HepG2 (cell line): ENCODE data around the gene B4GALT3. TPM values are rescaled to one million over a fixed set of nuclear protein-coding genes. Genes with fewer than 3 reads are reported as not detected.

Source experiments
- AKAP8 ChIP-seq: sonication (generic); formaldehyde crosslinking; IDR thresholded peaks from 2 replicates; pipeline ENCODE4 v1.5.1; 2020; ENCODE audit warnings: mild to moderate bottlenecking, missing genetic modification reagents
- EED ChIP-seq: sonication (generic); formaldehyde crosslinking; IDR thresholded peaks from 2 replicates; pipeline ENCODE4 v1.5.0; 2020; ENCODE audit warnings: mild to moderate bottlenecking, missing genetic modification reagents
- HES4 ChIP-seq: sonication (generic); formaldehyde crosslinking; IDR thresholded peaks from 2 replicates; pipeline ENCODE4 v1.9.0; 2021; ENCODE audit warnings: mild to moderate bottlenecking, missing genetic modification reagents, borderline replicate concordance
- HNRNPUL1 ChIP-seq: fragments of 200-400 bp; formaldehyde crosslinking; IDR thresholded peaks from 2 replicates; pipeline ENCODE4 v1.6.1; 2017; ENCODE audit warnings: low read depth, mild to moderate bottlenecking, low read length, moderate library complexity
- ISX ChIP-seq: sonication (generic); formaldehyde crosslinking; conservative IDR thresholded peaks from 2 replicates; pipeline ENCODE4 v1.5.0; 2020; ENCODE audit warnings: missing genetic modification reagents
- KDM3A ChIP-seq: IDR thresholded peaks from 2 replicates; pipeline ENCODE4 v1.6.1; 2018; ENCODE audit warnings: low read depth, missing compliant biosample characterization
- MXD4 ChIP-seq: IDR thresholded peaks from 2 replicates; pipeline ENCODE4 v1.6.1; 2016; ENCODE audit warnings: mild to moderate bottlenecking, missing biosample characterization, missing genetic modification reagents
- MYC ChIP-seq: sonication (generic); formaldehyde crosslinking; IDR thresholded peaks from 2 replicates; pipeline ENCODE4 v1.9.0; 2021; ENCODE audit warnings: missing genetic modification reagents, borderline replicate concordance
- POLR2G ChIP-seq: fragments of 200-400 bp; formaldehyde crosslinking; IDR thresholded peaks from 2 replicates; pipeline ENCODE4 v1.6.1; 2018; ENCODE audit warnings: mild to moderate bottlenecking, low read depth, low read length, moderate library complexity
- SIX4 ChIP-seq: sonication (generic); formaldehyde crosslinking; IDR thresholded peaks from 2 replicates; pipeline ENCODE4 v1.4.0; 2020; ENCODE audit warnings: missing genetic modification reagents
- SOX13 ChIP-seq, 3 experiments: fragments of 450-650 bp in 1 of 3; sonication (generic) in 1 of 3; formaldehyde crosslinking in 1 of 3; IDR thresholded peaks in 2 of 3; conservative IDR thresholded peaks in 1 of 3; 2 replicates each; pipeline versions ENCODE4 v1.5.0 to v1.6.1; 2016 to 2020; ENCODE audit warnings: antibody characterized with exemption in 1 of 3, mild to moderate bottlenecking in 1 of 3, missing compliant biosample characterization in 1 of 3, missing genetic modification reagents in 1 of 3, moderate library complexity in 1 of 3
- XRCC5 ChIP-seq: fragments of 200-400 bp; formaldehyde crosslinking; optimal IDR thresholded peaks from 2 replicates; pipeline ENCODE3; 2017; ENCODE audit warnings: mild to moderate bottlenecking, low read length
- YEATS4 ChIP-seq: sonication (generic); formaldehyde crosslinking; IDR thresholded peaks from 2 replicates; pipeline ENCODE4 v1.4.0; 2020; ENCODE audit warnings: missing genetic modification reagents, borderline replicate concordance
- ZNF142 ChIP-seq: sonication (generic); formaldehyde crosslinking; IDR thresholded peaks from 2 replicates; pipeline ENCODE4 v1.4.0; 2020; ENCODE audit warnings: missing genetic modification reagents
- ZNF616 ChIP-seq: sonication (generic); formaldehyde crosslinking; IDR thresholded peaks from 2 replicates; pipeline ENCODE4 v1.5.0; 2020; ENCODE audit warnings: low read depth, mild to moderate bottlenecking, missing genetic modification reagents
- ZNF766 ChIP-seq: sonication (generic); formaldehyde crosslinking; IDR thresholded peaks from 2 replicates; pipeline ENCODE4 v1.5.0; 2020; ENCODE audit warnings: missing genetic modification reagents, borderline replicate concordance
- ZNF839 ChIP-seq: sonication (generic); formaldehyde crosslinking; IDR thresholded peaks from 2 replicates; pipeline ENCODE4 v1.4.0; 2020; ENCODE audit warnings: missing genetic modification reagents, mild to moderate bottlenecking, borderline replicate concordance
- ZNF878 ChIP-seq: sonication (generic); formaldehyde crosslinking; IDR thresholded peaks from 2 replicates; pipeline ENCODE4 v1.8.1; 2023; ENCODE audit warnings: mild to moderate bottlenecking, missing genetic modification reagents, moderate library complexity
- polyA plus RNA-seq, 8 experiments: library from polyadenylated mRNA; depleted of rRNA in 3 of 8; stranded (reverse) in 7 of 8; unstranded in 1 of 8; fragments of >200 nt; fragmentation: Illumina TruSeq in 4 of 8; extraction: Trizol in 4 of 8; gene quantifications; 2 replicates each; pipeline versions ENCODE4 v1.2.1 to v1.2.3, GENCODE V29; 2011 to 2016; ENCODE audit warnings: low read depth in 4 of 8, missing spikeins in 1 of 8, mixed read lengths in 1 of 8; ENCODE audit not compliant: insufficient read depth in 1 of 8
- total RNA-seq, 5 experiments: library from RNA; depleted of rRNA; stranded (reverse); fragments of >200 nt; fragmentation: Illumina TruSeq; extraction: Trizol; gene quantifications; 2 replicates each; pipeline ENCODE4 v1.2.3, GENCODE V29; 2016; ENCODE audit warnings: low read depth in 1 of 5

The B4GALT3 gene
- total and polyA plus RNA-seq, 2 of the 13 experiments (the other 11 are each of a cell fraction or from before 2014, with no cell fraction given): 35.6 to 40.4 TPM

- no peak for TF ChIP-seq HES4 (CRISPR knock-in tag)
- no peak for TF ChIP-seq ZNF839 (CRISPR knock-in tag)
- TF ChIP-seq ISX: no peak
- TF ChIP-seq MXD4: no peak
- 0 out of 2 replicates have a peak, but pooled peaks have one; percentile 31 for TF ChIP-seq AKAP8 (CRISPR knock-in tag)
- TF ChIP-seq ZNF616 (CRISPR knock-in tag): no peak
- TF ChIP-seq XRCC5: no peak
- TF ChIP-seq ZNF766 (CRISPR knock-in tag): no peak
- TF ChIP-seq ZNF878: no peak
- TF ChIP-seq MYC (CRISPR knock-in tag): no peak
- TF ChIP-seq HNRNPUL1: no peak
- no peak for TF ChIP-seq SOX13 (IDR thresholded peaks at IDR 0.05)
- peak in 1 of 2 experiments; percentile 39; a peak in 1 of 4 replicates for TF ChIP-seq SOX13 (CRISPR knock-in tag; conservative IDR thresholded peaks at IDR 0.05 in 1 of 2, IDR thresholded peaks at IDR 0.05 in 1 of 2)
- TF ChIP-seq EED (CRISPR knock-in tag): no peak
- no peak for TF ChIP-seq KDM3A
- no peak for TF ChIP-seq SIX4
- 0 out of 2 replicates have a peak, but pooled peaks have one; percentile 25 for TF ChIP-seq YEATS4 (CRISPR knock-in tag)
- TF ChIP-seq ZNF142 (CRISPR knock-in tag): 0 out of 2 replicates have a peak, but pooled peaks have one; percentile 27
- TF ChIP-seq POLR2G: no peak
- TF ChIP-seq, all 625 proteins: peak for 30
Measured at GRCh38 chr1:161200992-161201835, 23.9 kb upstream of the B4GALT3 start (continued).
